ACC112 (cell line): ENCODE measurements around the gene DNAJC4.

Experiments used
- H2AFZ ChIP-seq: fragments of 200-600 bp; sonication (generic); one replicate; pipeline ENCODE4 v1.6.0; 2017; ENCODE audit warnings: antibody characterized with exemption, low read length; ENCODE audit not compliant: unreplicated experiment
- H3K27ac ChIP-seq: fragments of 200-600 bp; sonication (generic); 2 replicates; pipeline ENCODE4 v1.5.1; 2014; ENCODE audit warnings: low read depth, mild to moderate bottlenecking, antibody characterized with exemption, low read length, moderate library complexity
- H3K27me3 ChIP-seq: fragments of 200-600 bp; sonication (generic); 2 replicates; pipeline ENCODE4 v1.6.1; 2014; ENCODE audit warnings: mild to moderate bottlenecking, antibody characterized with exemption, low read length, moderate library complexity, mixed read lengths; ENCODE audit not compliant: insufficient read depth
- H3K36me3 ChIP-seq: fragments of 200-600 bp; sonication (generic); 2 replicates; pipeline ENCODE4 v1.6.1; 2016; ENCODE audit warnings: mild to moderate bottlenecking, antibody characterized with exemption, low read length, moderate library complexity, mixed read lengths; ENCODE audit not compliant: insufficient read depth
- H3K4me1 ChIP-seq: fragments of 200-600 bp; sonication (generic); one replicate; pipeline ENCODE4 v1.6.1; 2016; ENCODE audit warnings: low read length, mixed read lengths; ENCODE audit not compliant: insufficient read depth, unreplicated experiment, control insufficient read depth
- H3K4me3 ChIP-seq: fragments of 200-600 bp; sonication (generic); 2 replicates; pipeline ENCODE4 v1.5.1; 2014; ENCODE audit warnings: mild to moderate bottlenecking, low read depth, low read length
- H3K79me2 ChIP-seq: fragments of 200-600 bp; sonication (generic); one replicate; pipeline ENCODE4 v1.6.0; 2016; ENCODE audit warnings: low read length; ENCODE audit not compliant: control insufficient read depth, unreplicated experiment, insufficient read depth

Gene DNAJC4

DNA sequence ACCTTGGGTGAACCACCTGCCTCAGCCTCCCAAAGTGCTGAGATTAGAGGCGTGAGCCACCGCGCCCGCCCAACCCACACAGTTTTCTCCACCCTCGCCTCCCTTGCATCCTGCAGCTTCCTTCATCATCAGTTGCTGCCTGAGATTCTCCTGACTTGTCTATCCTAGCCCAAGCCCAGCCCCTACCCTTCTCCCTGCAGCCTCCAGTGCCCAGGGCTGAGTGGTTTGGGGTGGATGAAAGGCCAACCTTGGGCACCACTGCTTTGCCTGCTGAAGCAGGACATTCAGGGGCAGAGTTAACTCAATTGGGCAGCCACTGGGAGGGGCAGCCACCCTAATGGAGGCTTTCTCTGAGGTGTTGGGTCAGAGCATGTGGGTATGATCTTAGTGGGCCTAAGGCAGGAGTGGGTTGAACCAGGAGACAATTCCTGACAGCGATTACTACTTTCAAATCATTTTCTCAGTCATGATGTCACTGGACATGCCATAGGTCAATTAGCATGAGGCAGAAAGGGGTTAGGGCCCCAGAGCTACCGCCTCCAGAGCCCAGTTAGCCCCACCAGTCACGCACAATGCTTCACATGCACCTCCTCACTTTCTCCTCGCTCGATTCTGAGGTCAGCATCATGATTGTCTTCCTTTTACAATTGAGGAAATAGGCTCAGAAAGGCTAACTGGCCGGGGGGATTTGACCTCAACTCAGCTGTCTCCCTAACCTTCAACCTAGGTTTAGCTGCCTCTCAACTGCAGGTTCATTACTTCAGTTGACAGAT lies 9.5 kb downstream of the DNAJC4 start:
- Histone ChIP-seq H3K79me2 (peaks cover 32% of the 10 kb centered on the region), H2AFZ (no peak overlapping the region), H3K4me1 (peaks cover 32% of the 10 kb centered on the region), H3K27ac (peak overlapping the region; percentile 88), H3K4me3 (peak overlapping the region; percentile 84), H3K36me3 (no peaks in the 10 kb centered on the region), H3K27me3 (no peaks in the 10 kb centered on the region)

DNA sequence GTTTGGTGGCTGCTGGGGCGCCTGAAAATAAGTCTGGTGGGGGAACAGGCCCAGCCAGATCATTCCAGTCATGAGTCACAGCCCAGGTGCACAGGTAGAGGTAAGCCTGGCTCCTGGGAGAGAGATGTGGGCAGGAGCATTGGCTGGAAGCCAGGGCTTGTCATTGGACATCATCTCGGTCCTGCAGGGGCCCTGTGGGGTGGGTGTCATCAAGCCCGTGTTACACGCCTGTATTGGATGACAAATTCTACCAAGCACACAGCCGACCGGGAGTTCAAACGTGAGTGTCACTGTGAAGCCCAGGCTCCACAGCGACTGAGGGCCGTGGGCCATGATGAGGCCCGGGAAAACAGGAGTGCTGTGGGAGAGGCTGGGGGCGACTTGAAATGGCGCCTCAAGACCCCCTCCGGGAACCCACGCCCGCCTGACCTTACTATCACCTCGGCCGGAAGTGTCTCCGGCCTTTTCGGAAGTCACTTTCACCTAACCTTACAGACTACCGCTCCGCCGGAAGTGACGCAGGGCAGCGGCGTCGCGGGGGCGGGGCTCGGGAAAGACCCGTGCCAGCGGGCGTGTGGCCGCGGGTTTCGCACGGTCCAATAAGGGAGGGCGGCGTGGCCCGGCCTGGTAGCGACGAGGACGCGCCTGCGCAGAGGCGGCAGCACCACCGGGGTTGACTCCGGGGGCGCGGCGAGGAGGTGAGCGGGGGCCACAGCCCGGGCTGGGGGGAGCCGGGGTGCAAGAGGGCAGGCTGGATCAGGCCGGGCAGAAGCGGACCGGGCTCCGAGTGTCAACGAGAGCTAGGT lies 10.3 kb downstream of the DNAJC4 start, which contains the start of gene FKBP2:
Gene FKBP2 (plus strand): TSS at position 661 of the 806 bp plus-strand sequence. CDS start 1,293 bp downstream, outside the sequence.
- Histone ChIP-seq H3K27ac (peak within 1 kb of the TSS; percentile 88), H3K4me3 (peak within 1 kb of the TSS; percentile 84), H3K27me3 (no peaks in the 10 kb centered on the region), H3K4me1 (peaks cover 35% of the 10 kb centered on the region), H3K36me3 (no peaks in the 10 kb centered on the region), H3K79me2 (peaks cover 33% of the 10 kb centered on the region), H2AFZ (peak within 1 kb of the TSS; percentile 19)

DNA sequence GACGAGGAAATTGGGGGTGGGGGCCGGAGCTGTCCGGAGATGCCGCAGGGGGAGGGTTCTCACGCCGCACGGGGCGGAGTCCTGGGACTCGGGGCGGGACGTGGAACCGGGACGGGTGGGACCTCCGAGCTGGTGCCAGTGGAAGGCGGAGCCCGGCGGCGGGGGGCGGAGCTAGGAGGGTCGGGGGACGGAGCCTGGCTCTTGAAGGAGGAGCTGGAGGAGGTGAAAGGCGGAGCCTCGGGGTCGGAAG lies 10.8 kb downstream of the DNAJC4 start:
- Histone ChIP-seq H2AFZ (no peak overlapping the region), H3K4me1 (peaks cover 35% of the 10 kb centered on the region), H3K36me3 (no peaks in the 10 kb centered on the region), H3K4me3 (peak overlapping the region; percentile 84), H3K79me2 (peaks cover 36% of the 10 kb centered on the region), H3K27me3 (no peaks in the 10 kb centered on the region), H3K27ac (peak overlapping the region; percentile 88)

DNA sequence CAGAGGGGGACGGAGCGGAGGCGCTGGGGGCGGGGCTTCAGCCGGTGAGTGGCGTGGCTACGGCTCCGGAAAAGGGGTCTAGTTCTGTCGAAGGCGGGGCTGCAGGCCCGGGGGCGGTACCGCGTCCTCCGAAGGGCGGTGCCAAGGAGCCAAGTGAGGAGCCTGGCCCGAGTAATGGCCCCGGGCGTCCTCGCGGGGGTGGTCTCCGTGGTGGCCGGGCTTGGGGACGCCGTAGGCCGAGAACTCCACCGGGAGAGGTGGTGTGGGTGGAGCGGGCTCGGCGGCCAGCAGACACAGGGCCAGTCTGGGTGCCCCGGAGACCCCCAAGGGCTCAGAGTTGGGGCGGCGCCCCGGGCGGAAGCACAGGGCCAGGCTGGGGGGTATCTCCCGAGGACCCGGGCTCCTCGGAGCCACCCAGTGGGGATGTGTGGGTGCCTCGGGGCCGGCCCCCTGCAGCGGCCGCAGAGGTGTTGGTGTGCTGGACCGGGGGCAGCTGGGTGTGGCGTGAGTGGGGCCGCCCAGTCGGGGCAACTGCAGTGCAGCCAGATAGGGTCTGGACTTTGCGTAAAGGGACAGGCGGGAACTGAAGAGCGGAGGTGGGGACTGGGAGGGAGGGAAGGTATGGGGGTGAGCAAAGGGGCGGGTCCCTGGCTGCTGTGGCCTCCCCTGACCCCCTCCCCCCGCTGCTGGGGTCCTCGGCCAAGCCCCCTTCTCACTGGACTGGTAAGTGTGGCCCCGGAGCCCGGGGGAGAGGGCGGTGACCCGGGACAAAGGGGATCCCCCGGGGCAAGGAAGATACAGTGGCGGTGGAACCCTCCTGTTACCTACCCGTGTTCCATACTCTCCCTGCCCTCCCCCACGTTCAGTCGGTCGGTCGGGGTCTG lies 11.4 kb downstream of the DNAJC4 start:
- Histone ChIP-seq H2AFZ (no peak overlapping the region), H3K4me3 (peak overlapping the region; percentile 84), H3K36me3 (no peaks in the 10 kb centered on the region)

DNA sequence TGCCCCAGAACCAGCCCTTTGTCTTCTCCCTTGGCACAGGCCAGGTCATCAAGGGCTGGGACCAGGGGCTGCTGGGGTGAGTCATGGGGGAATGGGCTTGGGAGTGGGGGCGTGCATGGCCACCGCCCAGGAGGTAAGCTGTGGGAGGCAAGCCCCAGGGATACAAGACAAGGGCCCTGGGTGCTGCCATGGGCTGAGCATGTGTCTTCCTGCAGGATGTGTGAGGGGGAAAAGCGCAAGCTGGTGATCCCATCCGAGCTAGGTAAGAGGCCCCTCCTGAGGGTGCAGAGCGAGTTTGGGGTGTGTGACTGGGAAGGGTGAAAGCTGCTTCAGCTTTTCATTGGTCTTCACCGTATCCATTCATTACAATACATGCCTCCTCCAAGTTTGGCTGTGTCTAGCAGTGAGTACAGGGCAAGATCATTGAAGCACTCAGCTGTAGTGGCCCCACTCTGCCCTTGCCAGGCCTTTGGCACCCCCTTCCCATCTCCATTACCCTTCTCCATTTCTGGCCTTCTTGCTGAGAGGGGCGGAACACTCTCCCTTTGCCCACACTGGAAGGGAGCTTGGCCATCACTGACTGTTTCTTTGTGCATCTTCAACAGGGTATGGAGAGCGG lies 13.0 kb downstream of the DNAJC4 start:
- no peaks in the 10 kb centered on the region for H3K27me3 ChIP-seq
- no peak overlapping the region for H2AFZ ChIP-seq
- H3K4me1 ChIP-seq, result peaks cover 40% of the 10 kb centered on the region
- no peaks in the 10 kb centered on the region for H3K36me3 ChIP-seq
- H3K79me2 ChIP-seq, result peaks cover 37% of the 10 kb centered on the region
- no peak overlapping the region for H3K27ac ChIP-seq
- peak overlapping the region; percentile 31; the same call in 1 of the 2 replicates for H3K4me3 ChIP-seq

More for the DNA sequence above, 11.4 kb downstream of the DNAJC4 start:
- H3K79me2 ChIP-seq, result peaks cover 37% of the 10 kb centered on the region
- H3K27ac ChIP-seq, result peak overlapping the region; percentile 41
- H3K4me1 ChIP-seq, result peaks cover 35% of the 10 kb centered on the region
- H3K27me3 ChIP-seq, result no peaks in the 10 kb centered on the region

DNA sequence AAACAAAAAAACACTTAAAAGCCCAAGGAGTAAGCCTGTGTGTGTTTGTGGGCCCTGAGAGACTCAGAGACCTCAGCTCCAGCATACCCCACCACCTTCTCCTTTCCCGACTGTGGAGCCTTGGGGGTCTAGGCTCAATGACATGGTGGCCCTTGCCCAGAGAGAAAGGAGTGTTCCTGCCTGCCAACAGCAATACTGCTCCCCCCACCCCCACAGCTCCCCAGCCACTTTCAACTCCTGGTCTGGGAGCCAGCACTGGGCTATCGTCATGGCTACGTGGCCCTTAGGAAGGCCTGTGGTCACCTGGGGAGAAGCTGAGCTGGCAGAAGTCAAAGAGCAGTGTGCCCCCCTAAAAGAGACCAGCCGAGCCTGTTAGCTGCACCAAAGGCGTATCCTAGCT lies 13.8 kb downstream of the DNAJC4 start:
- Histone ChIP-seq H3K36me3 (no peaks in the 10 kb centered on the region), H3K4me1 (peaks cover 40% of the 10 kb centered on the region), H2AFZ (no peak overlapping the region), H3K4me3 (no peak overlapping the region; the same call in 1 of the 2 replicates), H3K27me3 (no peaks in the 10 kb centered on the region), H3K27ac (no peak overlapping the region), H3K79me2 (peaks cover 37% of the 10 kb centered on the region)

DNA sequence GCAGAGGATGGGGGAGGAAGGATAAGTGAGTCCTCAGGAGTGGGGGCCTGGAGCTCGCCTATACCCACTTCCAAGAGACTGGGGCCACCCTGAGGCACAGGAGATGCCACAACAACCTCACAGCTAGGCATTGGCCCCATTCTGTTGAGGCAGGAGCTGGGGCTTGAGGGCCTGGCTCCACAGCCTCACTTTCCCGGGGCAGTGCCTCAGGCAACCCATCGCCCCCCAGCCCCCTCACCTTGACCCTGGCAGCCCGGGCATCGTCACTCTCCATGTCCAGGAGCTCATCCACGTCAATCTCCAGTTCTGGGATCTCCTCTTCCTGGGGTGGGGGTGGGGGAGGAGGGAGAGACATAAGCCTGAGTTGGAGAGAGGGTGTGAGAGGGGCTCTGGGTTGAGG lies 14.6 kb downstream of the DNAJC4 start:
- no peaks in the 10 kb centered on the region for H3K27me3 ChIP-seq
- peak overlapping the region; percentile 96 for H3K4me3 ChIP-seq
- peaks cover 40% of the 10 kb centered on the region for H3K4me1 ChIP-seq
- no peaks in the 10 kb centered on the region for H3K36me3 ChIP-seq
- H2AFZ ChIP-seq, result no peak overlapping the region
- H3K79me2 ChIP-seq, result peaks cover 37% of the 10 kb centered on the region
- peak overlapping the region; percentile 57 for H3K27ac ChIP-seq

DNA sequence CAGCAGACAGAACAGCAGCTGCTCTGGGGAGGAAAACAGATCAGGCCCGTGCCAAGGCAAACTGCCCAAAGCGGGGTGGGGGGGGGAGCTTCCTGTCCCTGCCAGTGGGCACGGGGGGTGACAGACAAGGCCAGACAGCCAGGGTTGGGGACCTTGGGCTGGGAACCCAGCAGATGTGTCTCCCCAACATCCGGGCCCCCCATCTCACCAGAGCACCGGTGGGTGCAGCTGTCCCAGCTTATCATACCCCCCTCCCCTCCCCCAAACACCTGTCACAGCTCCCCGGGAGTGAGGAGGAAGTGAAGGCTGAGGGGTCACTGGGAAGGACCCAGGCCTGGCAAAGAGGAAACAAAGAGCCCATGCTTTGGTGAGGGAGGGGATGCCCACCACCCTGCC lies 15.1 kb downstream of the DNAJC4 start:
- Histone ChIP-seq H3K27me3 (no peaks in the 10 kb centered on the region), H3K27ac (peak overlapping the region; percentile 57), H2AFZ (no peak overlapping the region), H3K36me3 (no peaks in the 10 kb centered on the region), H3K4me3 (peak overlapping the region; percentile 96), H3K79me2 (peaks cover 37% of the 10 kb centered on the region), H3K4me1 (peaks cover 36% of the 10 kb centered on the region)

DNA sequence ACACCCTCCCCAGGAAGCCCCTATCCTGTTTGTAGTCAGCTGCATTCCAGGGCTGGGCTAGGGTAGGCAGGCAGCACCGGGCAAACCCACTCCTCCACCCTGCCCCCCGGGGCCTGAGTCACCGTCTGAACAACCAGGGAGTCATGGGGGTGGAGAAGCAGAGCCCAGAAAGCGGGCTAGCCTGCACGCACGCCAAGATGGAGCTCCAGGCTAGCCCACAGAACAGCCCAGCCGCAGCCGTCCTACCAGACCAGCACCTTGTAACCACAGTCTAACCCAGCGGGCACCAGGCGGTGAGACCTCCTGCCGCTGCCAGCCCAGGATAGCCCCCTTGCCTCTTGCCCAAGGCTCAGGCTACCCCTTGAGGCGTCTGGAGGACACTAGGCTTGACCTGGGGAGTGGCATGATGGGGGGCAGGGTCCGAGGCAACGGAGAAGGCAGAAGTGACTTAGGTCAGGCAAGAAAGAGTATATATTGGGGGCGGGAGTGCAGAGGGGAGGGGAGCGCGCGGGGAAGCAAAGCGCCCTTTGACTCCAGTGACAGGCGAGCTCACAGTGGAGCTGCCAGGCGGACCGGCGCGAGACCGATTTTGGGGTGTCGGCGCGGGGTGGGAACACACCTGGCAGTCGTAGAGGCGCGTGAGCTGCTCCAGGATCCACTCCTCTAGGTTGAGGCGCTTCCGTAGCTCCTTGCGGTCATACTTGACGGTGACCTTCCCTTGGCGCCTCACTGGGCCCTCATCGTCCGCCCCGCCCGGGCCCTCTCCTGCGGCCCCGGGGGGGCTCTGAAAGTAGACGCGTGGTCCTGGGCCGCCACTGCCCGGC lies 15.7 kb downstream of the DNAJC4 start:
- Histone ChIP-seq H3K79me2 (peaks cover 37% of the 10 kb centered on the region), H2AFZ (no peak overlapping the region), H3K4me1 (peaks cover 37% of the 10 kb centered on the region), H3K27me3 (no peaks in the 10 kb centered on the region), H3K27ac (peak overlapping the region; percentile 78), H3K4me3 (peak overlapping the region; percentile 96), H3K36me3 (no peaks in the 10 kb centered on the region)
